Activated CD8-positive, alpha-beta T cell treated with anti-CD3 and anti-CD28 coated beads for 36 hours (primary cell): ENCODE measurements around the gene TRIM40. TPM values are rescaled to one million over a fixed set of nuclear protein-coding genes. Genes with fewer than 3 reads are reported as not detected.

Experiments used
- ATAC-seq: fragments of 200-7000 bp; cut with Tn5 transposase; one replicate; pipeline ENCODE4 v1.10.0; 2021; ENCODE audit warnings: mild to moderate bottlenecking, moderate library complexity
- CTCF ChIA-PET: fragments of 350-600 bp; sonication (Branson Sonifier 250); formaldehyde crosslinking; loops from one replicate; lab custom pipeline; 2021; ENCODE audit warnings: antibody characterized with exemption; lab: Charles Lee
- POLR2A ChIA-PET: fragments of 350-600 bp; sonication (Branson Sonifier 250); formaldehyde crosslinking; loops from one replicate; lab custom pipeline; 2021; ENCODE audit warnings: antibody characterized with exemption; lab: Charles Lee
- DNase-seq: peaks from one replicate; pipeline ENCODE4 v3.0.0-alpha.2; 2020
- H3K27ac Mint-ChIP-seq: one replicate; pipeline ENCODE4 v1.8.0; 2021; ENCODE audit warnings: mild to moderate bottlenecking, mixed read lengths
- H3K27me3 Mint-ChIP-seq: one replicate; pipeline ENCODE4 v1.8.0; 2021; ENCODE audit warnings: mixed read lengths
- H3K36me3 Mint-ChIP-seq: one replicate; pipeline ENCODE4 v1.8.0; 2021; ENCODE audit warnings: low read depth, mixed read lengths
- H3K4me1 Mint-ChIP-seq: one replicate; pipeline ENCODE4 v1.8.0; 2021; ENCODE audit warnings: low read depth, mixed read lengths
- H3K4me3 Mint-ChIP-seq: one replicate; pipeline ENCODE4 v1.8.0; 2021; ENCODE audit warnings: mild to moderate bottlenecking, moderate library complexity, mixed read lengths
- H3K9me3 Mint-ChIP-seq: one replicate; pipeline ENCODE4 v1.8.0; 2021; ENCODE audit warnings: mixed read lengths
- intact Hi-C: fragments of 100-400 bp; cut with micrococcal nuclease; formaldehyde crosslinking; loops from one replicate; pipeline ENCODE4 v1.10.0; 2022
- total RNA-seq, 2 experiments: library from RNA; stranded (reverse); gene quantifications; one replicate each; pipeline ENCODE4 v1.2.3, GENCODE V29; 2021
- TF ChIP-seq, protein P1 (sequence below): fragments of 200-600 bp; IDR thresholded peaks from one replicate; pipeline ENCODE4 v1.8.0; 2022; ENCODE audit warnings: antibody characterized with exemption, mild to moderate bottlenecking

Gene TRIM40
- total RNA-seq, 2 experiments from 2014 or later = not detected

DNA sequence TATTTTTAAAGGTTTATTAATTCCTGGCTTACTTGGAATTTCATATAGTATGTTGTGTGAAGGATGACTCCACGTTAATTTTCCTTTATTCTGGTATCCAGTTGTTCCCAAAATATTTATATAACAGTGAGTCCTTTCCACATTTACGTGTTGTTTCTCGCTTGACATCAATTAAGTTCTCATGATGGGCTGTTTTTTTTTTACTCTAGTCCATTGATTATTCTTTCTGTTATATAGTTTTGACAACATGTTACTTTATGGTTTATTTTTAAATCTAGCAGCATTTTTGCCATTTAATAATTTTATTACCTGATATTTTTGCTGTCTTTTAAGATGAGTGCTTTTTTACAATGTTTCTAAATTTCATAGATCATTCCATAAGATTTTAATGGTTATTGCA is 6.7 kb downstream of the TRIM40 start:
- no peaks in the 10 kb centered on the region for H3K9me3 Mint-ChIP-seq
- ChIA-PET CTCF (interaction anchor here (1.9 to 5.2 kb wide), 2 partner anchors 10 to 12 kb away, joined by 6 to 30 read pairs; no protein-coding TSS in a partner anchor), POLR2A (no interaction called here)
- ATAC-seq (no peak), DNase-seq (no peak)
- TF ChIP-seq, protein P1, sequence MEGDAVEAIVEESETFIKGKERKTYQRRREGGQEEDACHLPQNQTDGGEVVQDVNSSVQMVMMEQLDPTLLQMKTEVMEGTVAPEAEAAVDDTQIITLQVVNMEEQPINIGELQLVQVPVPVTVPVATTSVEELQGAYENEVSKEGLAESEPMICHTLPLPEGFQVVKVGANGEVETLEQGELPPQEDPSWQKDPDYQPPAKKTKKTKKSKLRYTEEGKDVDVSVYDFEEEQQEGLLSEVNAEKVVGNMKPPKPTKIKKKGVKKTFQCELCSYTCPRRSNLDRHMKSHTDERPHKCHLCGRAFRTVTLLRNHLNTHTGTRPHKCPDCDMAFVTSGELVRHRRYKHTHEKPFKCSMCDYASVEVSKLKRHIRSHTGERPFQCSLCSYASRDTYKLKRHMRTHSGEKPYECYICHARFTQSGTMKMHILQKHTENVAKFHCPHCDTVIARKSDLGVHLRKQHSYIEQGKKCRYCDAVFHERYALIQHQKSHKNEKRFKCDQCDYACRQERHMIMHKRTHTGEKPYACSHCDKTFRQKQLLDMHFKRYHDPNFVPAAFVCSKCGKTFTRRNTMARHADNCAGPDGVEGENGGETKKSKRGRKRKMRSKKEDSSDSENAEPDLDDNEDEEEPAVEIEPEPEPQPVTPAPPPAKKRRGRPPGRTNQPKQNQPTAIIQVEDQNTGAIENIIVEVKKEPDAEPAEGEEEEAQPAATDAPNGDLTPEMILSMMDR = no peak
- H3K36me3 Mint-ChIP-seq = no peaks in the 10 kb centered on the region
- no peaks in the 10 kb centered on the region for H3K4me1 Mint-ChIP-seq
- intact Hi-C loops = no loop called here
- peaks cover 52% of the 10 kb centered on the region for H3K27me3 Mint-ChIP-seq
- no peak overlapping the region for H3K4me3 Mint-ChIP-seq
- no peak overlapping the region for H3K27ac Mint-ChIP-seq

DNA sequence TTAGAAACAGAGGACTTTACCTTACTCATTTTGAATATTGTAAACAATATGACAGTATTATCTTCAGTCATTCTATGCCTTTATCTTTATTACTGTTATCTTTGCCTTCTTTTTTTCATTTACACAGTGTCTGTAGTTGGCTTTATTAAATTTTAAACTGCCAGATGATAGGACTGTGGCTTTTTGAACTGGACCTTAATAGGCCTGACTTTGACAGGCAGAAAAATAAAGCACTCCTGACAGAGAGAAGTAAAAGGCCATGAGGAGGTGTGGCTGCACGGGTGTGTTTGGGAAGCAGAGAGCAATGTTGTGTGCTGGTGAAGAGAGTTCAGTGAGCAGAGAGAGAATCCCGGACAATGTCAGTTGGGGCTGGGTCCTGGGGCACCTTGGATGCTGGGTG is 7.8 kb downstream of the TRIM40 start:
- CTCF ChIA-PET = interaction anchor here (1.0 to 5.2 kb wide), 2 partner anchors 10 to 14 kb away, joined by 3 to 30 read pairs; no protein-coding TSS in a partner anchor
- peaks cover 53% of the 10 kb centered on the region for H3K27me3 Mint-ChIP-seq
- ATAC-seq (no peak), DNase-seq (no peak)
- no peak overlapping the region for H3K4me3 Mint-ChIP-seq
- TF ChIP-seq, protein P1 = no peak
- intact Hi-C loops = no loop called here
- no peak overlapping the region for H3K27ac Mint-ChIP-seq
- H3K9me3 Mint-ChIP-seq = no peaks in the 10 kb centered on the region
- no peaks in the 10 kb centered on the region for H3K4me1 Mint-ChIP-seq
- POLR2A ChIA-PET = no interaction called here
- no peaks in the 10 kb centered on the region for H3K36me3 Mint-ChIP-seq

DNA sequence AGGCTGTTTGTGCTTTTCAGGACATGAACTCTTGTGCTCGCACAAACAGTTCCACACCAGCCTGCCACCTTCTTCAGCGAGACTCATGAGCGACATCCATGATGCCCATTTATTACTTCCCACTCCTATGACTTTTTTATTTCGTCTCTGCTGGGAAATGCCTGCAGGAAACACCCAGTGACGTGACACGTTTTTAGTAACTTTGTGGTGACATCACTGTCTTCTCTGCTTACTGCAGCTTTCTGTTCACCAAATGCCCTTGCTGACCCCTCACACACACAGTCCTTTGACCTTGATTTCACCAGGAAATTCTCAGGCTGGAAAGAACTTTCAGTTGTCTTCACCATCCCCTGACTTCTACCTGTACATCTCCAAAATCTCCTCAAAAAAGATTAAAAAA is 8.9 kb downstream of the TRIM40 start:
- Mint-ChIP-seq H3K4me3 (no peak overlapping the region), H3K4me1 (no peaks in the 10 kb centered on the region), H3K27ac (no peak overlapping the region), H3K9me3 (no peaks in the 10 kb centered on the region), H3K36me3 (no peaks in the 10 kb centered on the region), H3K27me3 (peaks cover 50% of the 10 kb centered on the region)
- DNase-seq (no peak), ATAC-seq (no peak)
- TF ChIP-seq, protein P1 = no peak
- POLR2A ChIA-PET = no interaction called here
- intact Hi-C loops = no loop called here
- CTCF ChIA-PET = interaction anchor here (0.7 to 5.2 kb wide), 2 partner anchors 15 to 42 kb away, joined by 6 to 30 read pairs; no protein-coding TSS in a partner anchor

DNA sequence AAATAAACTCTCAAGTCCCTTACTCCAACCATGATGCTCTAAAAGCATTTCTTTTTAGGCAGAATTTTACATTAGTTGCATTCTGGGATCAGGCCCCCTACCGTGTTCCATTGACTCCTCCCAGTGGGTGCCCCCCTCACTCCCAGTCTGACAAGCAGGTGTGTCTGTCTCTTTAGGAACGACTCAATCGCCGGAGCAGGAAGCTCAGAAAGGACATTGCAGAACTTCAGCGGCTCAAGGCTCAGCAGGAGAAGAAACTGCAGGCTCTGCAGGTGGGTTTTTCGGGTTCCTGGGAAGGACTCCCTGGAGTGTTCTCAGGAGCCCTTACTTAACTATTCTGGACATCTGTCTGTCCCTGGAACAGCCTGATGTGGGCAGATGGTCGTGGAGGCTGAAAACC is 9.9 kb downstream of the TRIM40 start:
- ChIA-PET POLR2A (no interaction called here), CTCF (interaction anchor here (1.3 kb wide), 1 partner anchor 16 kb away, joined by 3 read pairs; no protein-coding TSS in a partner anchor)
- H3K4me3 Mint-ChIP-seq = no peak overlapping the region

DNA sequence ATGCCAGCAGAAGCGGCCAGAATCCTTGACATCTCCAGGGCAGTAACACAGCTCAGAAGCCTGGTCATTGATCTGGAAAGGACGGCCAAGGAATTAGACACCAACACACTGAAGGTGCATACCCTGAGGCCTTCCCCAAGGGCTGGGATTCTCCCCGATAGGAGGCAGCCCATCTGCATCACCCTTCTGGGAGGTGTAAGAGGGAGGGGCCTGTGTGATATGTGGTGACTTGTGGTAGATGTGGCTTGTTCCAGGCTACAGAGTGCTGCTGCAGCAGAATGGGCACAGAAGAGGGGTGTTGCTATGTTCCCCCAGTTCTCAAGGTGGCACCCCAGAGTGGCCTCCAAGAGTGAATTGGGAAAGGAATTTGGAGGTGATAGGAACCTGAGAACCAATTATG is 11.2 kb downstream of the TRIM40 start:
- Mint-ChIP-seq H3K9me3 (no peaks in the 10 kb centered on the region), H3K27ac (no peak overlapping the region), H3K36me3 (no peaks in the 10 kb centered on the region), H3K4me3 (no peak overlapping the region), H3K27me3 (peaks cover 37% of the 10 kb centered on the region), H3K4me1 (peaks cover 4% of the 10 kb centered on the region)
- DNase-seq (no peak), ATAC-seq (peak; percentile 62)
- TF ChIP-seq, protein P1 = no peak
- intact Hi-C loops = no loop called here
- POLR2A ChIA-PET = no interaction called here
- CTCF ChIA-PET = interaction anchor here (1.2 to 1.3 kb wide), 2 partner anchors 16 to 17 kb away, joined by 3 read pairs; no protein-coding TSS in a partner anchor

More for the DNA sequence above, 9.9 kb downstream of the TRIM40 start:
- no peaks in the 10 kb centered on the region for H3K36me3 Mint-ChIP-seq
- peaks cover 46% of the 10 kb centered on the region for H3K27me3 Mint-ChIP-seq
- no peaks in the 10 kb centered on the region for H3K9me3 Mint-ChIP-seq
- H3K4me1 Mint-ChIP-seq = no peaks in the 10 kb centered on the region
- TF ChIP-seq, protein P1 = no peak
- no peak for DNase-seq
- intact Hi-C loops = no loop called here
- no peak for ATAC-seq
- H3K27ac Mint-ChIP-seq = no peak overlapping the region
